Neural cell (in vitro differentiated cells): Measurements from ENCODE around the gene ANGPT4. TPM values are rescaled to one million over a fixed set of nuclear protein-coding genes. Genes with fewer than 3 reads are reported as not detected.

ENCODE experiments used
- polyA plus RNA-seq: library from polyadenylated mRNA; depleted of rRNA; stranded (reverse); fragments of >200 nt; gene quantifications from 2 replicates; pipeline ENCODE4 v1.2.3, GENCODE V29; 2014

The ANGPT4 gene
- polyA plus RNA-seq, 1 donor from 2014 or later = not detected

Other genes with a start within 250 kb of the ANGPT4 start
- gene SCRT2, start 240.5 kb downstream of the ANGPT4 start, polyA plus RNA-seq = 2.5 and 3.8 TPM in 2 replicates
- gene SLC52A3, start 147.8 kb downstream of the ANGPT4 start, polyA plus RNA-seq = not detected in 2 replicates
- 5.8 and 8.0 TPM in 2 replicates for gene FAM110A, start 82.6 kb downstream of the ANGPT4 start, polyA plus RNA-seq
- 0.19 and 0.26 TPM in 2 replicates for gene RSPO4, start 86.0 kb upstream of the ANGPT4 start, polyA plus RNA-seq
- 82.7 and 236 TPM in 2 replicates for gene PSMF1, start 202.3 kb upstream of the ANGPT4 start, polyA plus RNA-seq